Astrocyte of the cerebellum (primary cell): ENCODE data around the gene THRB.

Experiments used
- DNase-seq: peaks from one replicate; pipeline ENCODE4 v3.0.0-alpha.2; 2011; ENCODE audit warnings: low read depth
- H3K4me3 ChIP-seq: 2 replicates; pipeline ENCODE4 v1.5.1; 2011; ENCODE audit warnings: mild to moderate bottlenecking, low read depth, low read length, moderate library complexity
- in situ Hi-C: cut with HindIII; loops from 2 replicates; pipeline ENCODE4 v1.10.0; 2017; ENCODE audit warnings: low sequenced_read_pairs
- TF ChIP-seq, protein P1 (sequence below): IDR thresholded peaks from 2 replicates; pipeline ENCODE4 v1.5.1; 2012; ENCODE audit warnings: low read length, low read depth, moderate library complexity, mild to moderate bottlenecking; ENCODE audit errors: missing control alignments

The THRB gene

DNA sequence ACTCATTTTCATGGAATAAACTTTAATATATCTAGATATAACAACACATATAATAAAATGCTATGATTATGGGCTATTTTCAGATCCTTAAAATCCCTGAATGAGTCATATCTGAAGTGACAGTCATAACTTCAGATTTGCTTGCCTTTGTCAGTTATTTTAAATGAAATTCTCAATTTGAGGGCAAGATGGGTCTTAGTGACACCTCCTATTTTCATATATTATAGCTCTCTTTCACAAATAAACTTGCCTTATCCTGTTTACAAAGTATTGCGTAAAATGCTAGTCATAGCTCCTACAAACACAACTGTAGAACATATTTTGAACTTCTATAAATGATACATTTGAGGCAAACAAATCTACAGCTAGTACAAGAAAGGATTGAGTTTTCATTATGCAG is 6.2 kb upstream of the THRB start:
- DNase-seq: no peak
- TF ChIP-seq, protein P1, sequence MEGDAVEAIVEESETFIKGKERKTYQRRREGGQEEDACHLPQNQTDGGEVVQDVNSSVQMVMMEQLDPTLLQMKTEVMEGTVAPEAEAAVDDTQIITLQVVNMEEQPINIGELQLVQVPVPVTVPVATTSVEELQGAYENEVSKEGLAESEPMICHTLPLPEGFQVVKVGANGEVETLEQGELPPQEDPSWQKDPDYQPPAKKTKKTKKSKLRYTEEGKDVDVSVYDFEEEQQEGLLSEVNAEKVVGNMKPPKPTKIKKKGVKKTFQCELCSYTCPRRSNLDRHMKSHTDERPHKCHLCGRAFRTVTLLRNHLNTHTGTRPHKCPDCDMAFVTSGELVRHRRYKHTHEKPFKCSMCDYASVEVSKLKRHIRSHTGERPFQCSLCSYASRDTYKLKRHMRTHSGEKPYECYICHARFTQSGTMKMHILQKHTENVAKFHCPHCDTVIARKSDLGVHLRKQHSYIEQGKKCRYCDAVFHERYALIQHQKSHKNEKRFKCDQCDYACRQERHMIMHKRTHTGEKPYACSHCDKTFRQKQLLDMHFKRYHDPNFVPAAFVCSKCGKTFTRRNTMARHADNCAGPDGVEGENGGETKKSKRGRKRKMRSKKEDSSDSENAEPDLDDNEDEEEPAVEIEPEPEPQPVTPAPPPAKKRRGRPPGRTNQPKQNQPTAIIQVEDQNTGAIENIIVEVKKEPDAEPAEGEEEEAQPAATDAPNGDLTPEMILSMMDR: no peak
- H3K4me3 ChIP-seq: no peak overlapping the region
- in situ Hi-C loops: no loop called here

DNA sequence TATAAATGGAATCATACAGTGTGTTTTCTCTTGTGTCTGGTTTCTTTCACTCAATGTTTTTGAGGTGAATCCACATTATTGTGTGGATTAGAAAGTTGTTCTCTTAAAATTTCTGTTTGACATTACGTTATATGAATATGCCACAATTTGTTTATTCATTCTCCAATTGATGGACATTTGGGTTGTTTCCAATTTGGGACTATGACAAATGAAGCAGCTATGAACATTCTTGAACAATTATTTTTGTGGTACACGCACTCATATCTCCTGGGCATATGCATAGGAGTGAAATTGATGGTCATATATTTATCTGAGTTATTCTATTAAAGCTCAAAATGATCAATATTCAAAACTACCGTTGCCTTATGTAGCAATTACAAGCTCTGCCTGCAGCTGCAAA is 5.3 kb upstream of the THRB start:
- in situ Hi-C loops: no loop called here
- TF ChIP-seq, protein P1: no peak
- H3K4me3 ChIP-seq: no peak overlapping the region
- no peak for DNase-seq

DNA sequence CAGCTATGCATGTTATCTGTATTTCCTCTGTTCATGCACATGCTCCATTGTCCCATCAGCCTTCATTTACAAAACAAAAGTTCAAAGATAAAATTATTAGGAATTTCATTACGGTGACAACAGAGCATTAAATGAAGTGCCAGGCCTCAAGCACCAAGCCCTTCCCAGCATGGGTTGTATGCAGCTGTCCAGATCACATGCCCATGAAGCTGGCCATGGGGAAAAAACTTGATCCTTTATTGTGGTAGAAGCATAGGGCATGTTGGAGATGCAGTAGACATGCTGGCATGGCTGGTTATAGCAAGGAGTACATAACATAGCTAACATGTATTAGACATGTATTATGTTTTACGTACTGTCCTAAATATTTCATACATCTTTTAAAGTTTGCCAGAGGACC is 4.1 kb upstream of the THRB start:
- in situ Hi-C loops: no loop called here
- TF ChIP-seq, protein P1: no peak
- H3K4me3 ChIP-seq: no peak overlapping the region
- DNase-seq: no peak

DNA sequence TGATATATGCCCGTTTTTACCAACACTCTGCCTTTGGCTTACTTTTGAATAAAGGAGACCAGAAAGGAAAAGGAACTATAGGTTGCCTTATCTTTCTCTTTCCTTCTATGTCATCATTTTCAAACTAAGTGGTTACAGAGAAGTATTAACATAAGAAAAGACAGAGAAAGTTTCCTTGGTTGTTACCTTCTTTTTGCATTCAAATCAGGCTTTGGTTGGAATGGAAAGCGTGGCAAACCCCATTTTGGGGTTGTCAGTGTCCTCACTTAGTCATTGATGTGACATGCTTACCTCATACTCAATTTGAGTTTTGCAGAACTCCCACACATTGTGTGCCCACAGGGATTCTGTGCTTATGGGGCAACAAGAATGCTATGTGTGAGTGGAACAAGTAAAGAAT is 3.7 kb upstream of the THRB start:
- no peak for DNase-seq
- no peak overlapping the region for H3K4me3 ChIP-seq
- in situ Hi-C loops: no loop called here
- TF ChIP-seq, protein P1: no peak

DNA sequence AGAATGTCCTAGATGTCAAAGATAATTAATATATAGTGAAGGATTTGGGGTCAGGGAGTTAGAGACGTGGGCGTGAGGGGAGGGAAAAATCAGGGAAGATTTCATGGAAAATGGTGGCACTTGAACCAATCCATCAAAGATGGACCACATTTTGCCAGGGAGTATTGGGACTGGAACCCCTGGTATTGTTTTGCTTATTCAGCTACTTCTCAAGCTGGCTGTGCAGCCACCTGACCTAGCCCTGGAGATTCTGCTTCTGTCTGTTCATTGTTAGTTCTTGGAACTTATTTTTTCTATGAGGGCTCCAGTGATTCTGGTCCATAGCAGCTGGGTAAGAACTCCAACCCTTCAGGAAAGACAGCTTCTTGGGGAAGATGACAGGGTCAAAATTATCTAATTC is 3.3 kb upstream of the THRB start:
- in situ Hi-C loops: no loop called here

DNA sequence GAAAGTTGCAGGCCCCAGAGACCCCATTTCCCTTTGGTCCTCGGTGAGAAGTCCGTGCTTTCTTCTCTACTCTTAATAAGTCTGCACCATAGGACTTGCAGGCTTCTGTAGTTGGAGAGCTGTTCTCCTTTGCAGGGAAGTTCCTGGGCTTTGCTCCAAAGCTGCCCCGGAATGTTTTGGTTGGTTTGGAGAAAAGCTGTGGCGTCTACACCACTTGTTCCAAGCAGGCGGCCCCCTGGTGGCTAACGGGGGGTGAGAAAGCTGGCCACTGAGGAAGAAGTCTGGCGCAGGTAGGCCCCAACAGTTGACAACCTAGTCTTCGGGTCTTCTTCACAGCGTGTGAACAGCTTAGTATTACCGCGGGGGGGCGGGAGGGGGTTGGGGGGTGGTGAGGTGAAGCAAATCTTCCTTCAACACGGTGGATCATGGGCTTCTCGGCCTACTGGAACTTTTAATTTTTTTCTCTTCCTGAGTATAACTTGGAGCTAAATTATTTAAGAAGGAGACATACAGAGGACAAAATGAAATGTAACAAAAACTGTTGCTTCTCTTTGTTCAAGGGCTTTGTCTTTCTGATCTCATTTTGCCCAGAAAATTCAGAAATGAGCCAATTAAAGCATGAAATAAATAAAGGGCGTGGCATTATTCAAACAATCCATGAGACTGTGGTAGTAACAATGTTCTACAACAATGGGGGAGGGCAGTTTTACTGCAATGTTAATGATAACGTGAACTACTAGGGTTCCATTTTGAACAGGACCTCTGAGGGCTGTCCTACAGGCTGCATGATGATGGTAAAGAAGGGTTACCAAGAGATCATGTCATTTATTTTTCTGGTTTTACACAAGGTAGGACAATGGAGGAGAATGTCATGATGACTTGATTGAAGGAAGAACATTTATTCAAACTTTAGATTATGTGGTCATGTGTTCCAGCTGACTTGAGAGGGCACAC is 2.2 kb upstream of the THRB start:
- in situ Hi-C loops: no loop called here
- TF ChIP-seq, protein P1: peak; percentile 72
- no peak overlapping the region for H3K4me3 ChIP-seq
- DNase-seq: peak; percentile 92

More for the DNA sequence above, 3.3 kb upstream of the THRB start:
- no peak overlapping the region for H3K4me3 ChIP-seq
- no peak for DNase-seq
- TF ChIP-seq, protein P1: no peak
